Measurements from ENCODE around the gene PMEL. TPM values are rescaled to one million over a fixed set of nuclear protein-coding genes. Genes with fewer than 3 reads are reported as not detected.
A peak's percentile ranks its signal among the peaks of the same experiment; 100 is the strongest.

The PMEL gene
- total and polyA plus RNA-seq, 2 experiments from 2014 or later = 0.38 to 2.3 TPM

DNA sequence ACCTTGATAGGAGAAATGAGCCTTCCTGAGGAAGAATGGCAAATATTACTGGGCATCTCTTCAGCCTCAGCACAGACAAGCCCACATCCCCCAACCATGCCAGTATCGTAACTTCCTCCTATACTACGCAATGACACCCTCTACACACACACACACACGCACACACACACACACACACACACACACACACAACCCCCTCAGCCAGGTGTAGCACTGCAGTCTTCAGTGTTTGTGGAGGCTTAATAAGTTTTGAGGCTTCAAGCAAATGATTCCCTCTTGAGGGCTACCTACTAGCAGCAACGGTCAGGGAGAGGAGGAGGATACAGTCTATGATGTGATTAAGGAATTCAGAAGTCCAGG, 33.3 kb downstream of the PMEL start:
- Histone ChIP-seq H3K79me2 (ENCODE audit: insufficient read depth) (peaks cover 51% of the 10 kb centered on the region), H3F3A (ENCODE audit: insufficient read depth) (peaks cover 42% of the 10 kb centered on the region), H3K36me3 (ENCODE audit: low read depth) (no peaks in the 10 kb centered on the region), H3K27ac (peak overlapping the region; percentile 87), H3K9me3 (ENCODE audit: low read depth) (no peaks in the 10 kb centered on the region), H3K4me3 (peak overlapping the region; percentile 78), H3K9me2 (ENCODE audit: insufficient read depth) (no peaks in the 10 kb centered on the region), H3K9ac (peak overlapping the region; percentile 87), H4K20me1 (ENCODE audit: insufficient read depth) (no peaks in the 10 kb centered on the region), H3K4me2 (ENCODE audit: unreplicated experiment) (peak overlapping the region; percentile 94), H3K4me1 (ENCODE audit: insufficient read depth) (peaks cover 44% of the 10 kb centered on the region), H3K27me3 (replicated peaks; ENCODE audit: insufficient read depth) (no peaks in the 10 kb centered on the region), H2AFZ (peak overlapping the region; percentile 95)
- TF ChIP-seq EZH2phosphoT487 (IDR thresholded peaks at IDR 0.05; ENCODE audit: insufficient read depth, low read depth) (no peak), EZH2 (IDR thresholded peaks at IDR 0.05; ENCODE audit: insufficient read depth, poor library complexity, severe bottlenecking) (no peak)
- peak; percentile 46 for DNase-seq
- in situ Hi-C loops (cut with MboI) = loop anchor here (10.0 kb wide), 1 partner anchor 108 kb away; the partner anchor contains the start of gene DNAJC14
- WGBS, 2 experiments (ENCODE audit: low coverage in 1 of 2, low lambda C conversion rate in 2 of 2, missing lambda C conversion rate in 2 of 2) = 0 to 4% methylated on average over 4 of the region's 4 CpGs

DNA sequence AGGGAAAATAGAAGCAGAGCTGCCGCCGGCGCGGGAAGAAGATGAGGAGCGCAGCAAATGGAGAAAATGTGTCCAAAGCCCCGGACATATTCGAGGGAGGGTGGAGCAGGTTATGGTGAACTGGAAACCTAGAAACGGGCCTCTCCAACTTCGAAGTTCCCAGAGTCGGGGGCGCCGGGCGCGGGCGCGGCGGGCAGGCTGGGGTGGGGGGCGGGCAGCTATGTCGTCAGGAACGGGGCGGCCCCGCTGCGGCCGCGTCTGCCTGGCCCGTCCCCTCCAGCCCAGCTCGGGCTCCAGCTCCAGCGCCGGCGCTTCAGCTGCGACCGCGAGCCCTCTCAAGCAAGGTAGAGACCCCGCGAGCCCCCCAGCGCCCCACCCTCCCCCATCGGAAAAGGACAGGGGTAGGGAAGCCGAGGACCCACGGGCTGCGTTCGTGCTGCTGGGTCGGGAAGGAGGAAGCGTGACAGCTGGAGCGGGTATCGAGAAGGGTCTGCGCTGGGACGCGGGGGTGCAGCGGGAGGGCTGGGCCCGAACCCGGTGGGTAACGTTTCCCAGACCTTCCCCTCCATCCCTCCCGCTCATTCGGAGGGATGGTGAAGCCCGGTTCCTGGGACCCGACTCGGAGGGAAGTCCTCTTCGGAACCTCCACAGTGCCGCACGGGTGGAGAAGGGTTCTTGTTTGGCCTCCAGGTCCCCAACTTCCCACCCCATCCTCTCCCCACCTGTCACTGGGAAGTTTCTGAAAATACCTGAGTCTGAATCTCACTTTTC, 33.9 kb downstream of the PMEL start:
- H3K36me3 ChIP-seq (ENCODE audit: low read depth) = no peaks in the 10 kb centered on the region
- H3K27me3 ChIP-seq (replicated peaks; ENCODE audit: insufficient read depth) = no peaks in the 10 kb centered on the region
- H3K4me3 ChIP-seq = peak overlapping the region; percentile 78
- H2AFZ ChIP-seq = peak overlapping the region; percentile 95
- H3K4me1 ChIP-seq (ENCODE audit: insufficient read depth) = peaks cover 40% of the 10 kb centered on the region
- no peaks in the 10 kb centered on the region for H3K9me2 ChIP-seq (ENCODE audit: insufficient read depth)
- H4K20me1 ChIP-seq (ENCODE audit: insufficient read depth) = no peaks in the 10 kb centered on the region
- peak; percentile 72 for DNase-seq
- H3K9ac ChIP-seq = peak overlapping the region; percentile 87
- H3K4me2 ChIP-seq (ENCODE audit: unreplicated experiment) = peak overlapping the region; percentile 94
- H3F3A ChIP-seq (ENCODE audit: insufficient read depth) = peaks cover 36% of the 10 kb centered on the region
- 0 to 1% methylated on average over 20 to 51 of the region's 60 CpGs for WGBS, 2 experiments (ENCODE audit: low coverage in 1 of 2, low lambda C conversion rate in 2 of 2, missing lambda C conversion rate in 2 of 2)
- in situ Hi-C loops (cut with MboI) = loop anchor here (10.0 kb wide), 1 partner anchor 107 kb away; the partner anchor contains the start of gene DNAJC14
- H3K79me2 ChIP-seq (ENCODE audit: insufficient read depth) = peaks cover 51% of the 10 kb centered on the region
- peak overlapping the region; percentile 87 for H3K27ac ChIP-seq
- TF ChIP-seq EZH2phosphoT487 (IDR thresholded peaks at IDR 0.05; ENCODE audit: insufficient read depth, low read depth) (no peak), EZH2 (IDR thresholded peaks at IDR 0.05; ENCODE audit: insufficient read depth, poor library complexity, severe bottlenecking) (no peak)
- H3K9me3 ChIP-seq (ENCODE audit: low read depth) = no peaks in the 10 kb centered on the region

DNA sequence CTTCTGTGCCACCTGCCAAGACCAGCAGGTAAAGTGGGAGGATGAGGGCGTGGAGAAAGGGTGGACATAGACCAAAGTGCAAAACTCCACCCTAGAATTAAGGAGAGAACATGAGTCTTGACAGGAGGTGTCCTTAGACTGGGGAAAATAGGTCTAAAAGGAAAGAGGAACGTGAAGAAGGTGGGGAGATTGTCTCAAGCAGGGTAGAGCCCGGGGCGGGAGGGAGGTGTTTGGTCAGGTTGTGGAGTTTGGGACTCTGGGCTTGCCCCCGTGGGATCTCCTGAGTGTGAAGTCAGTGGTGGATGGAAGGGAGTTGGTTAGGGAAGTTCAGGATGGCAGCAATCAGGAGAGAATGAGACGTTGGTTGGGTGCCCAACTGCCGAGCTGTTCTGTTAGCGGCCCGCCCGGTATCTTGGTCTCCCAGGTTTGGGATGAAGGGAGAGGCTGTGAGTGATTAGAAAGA, 34.5 kb downstream of the PMEL start:
- no peaks in the 10 kb centered on the region for H3K9me2 ChIP-seq (ENCODE audit: insufficient read depth)
- DNase-seq = peak; percentile 50
- H3K4me3 ChIP-seq = peak overlapping the region; percentile 78
- peak overlapping the region; percentile 95 for H2AFZ ChIP-seq
- peaks cover 55% of the 10 kb centered on the region for H3K79me2 ChIP-seq (ENCODE audit: insufficient read depth)
- H4K20me1 ChIP-seq (ENCODE audit: insufficient read depth) = no peaks in the 10 kb centered on the region
- H3K27me3 ChIP-seq (replicated peaks; ENCODE audit: insufficient read depth) = no peaks in the 10 kb centered on the region
- TF ChIP-seq EZH2phosphoT487 (IDR thresholded peaks at IDR 0.05; ENCODE audit: insufficient read depth, low read depth) (no peak), EZH2 (IDR thresholded peaks at IDR 0.05; ENCODE audit: insufficient read depth, poor library complexity, severe bottlenecking) (no peak)
- H3K9me3 ChIP-seq (ENCODE audit: low read depth) = no peaks in the 10 kb centered on the region
- peak overlapping the region; percentile 94 for H3K4me2 ChIP-seq (ENCODE audit: unreplicated experiment)
- no peaks in the 10 kb centered on the region for H3K36me3 ChIP-seq (ENCODE audit: low read depth)
- H3K4me1 ChIP-seq (ENCODE audit: insufficient read depth) = peaks cover 40% of the 10 kb centered on the region
- H3K27ac ChIP-seq = peak overlapping the region; percentile 87
- peak overlapping the region; percentile 87 for H3K9ac ChIP-seq
- peaks cover 35% of the 10 kb centered on the region for H3F3A ChIP-seq (ENCODE audit: insufficient read depth)
- in situ Hi-C loops (cut with MboI) = loop anchor here (10.0 kb wide), 1 partner anchor 107 kb away; the partner anchor contains the start of gene DNAJC14
- 2 to 4% methylated on average over 10 of the region's 10 CpGs for WGBS, 2 experiments (ENCODE audit: low coverage in 1 of 2, low lambda C conversion rate in 2 of 2, missing lambda C conversion rate in 2 of 2)

DNA sequence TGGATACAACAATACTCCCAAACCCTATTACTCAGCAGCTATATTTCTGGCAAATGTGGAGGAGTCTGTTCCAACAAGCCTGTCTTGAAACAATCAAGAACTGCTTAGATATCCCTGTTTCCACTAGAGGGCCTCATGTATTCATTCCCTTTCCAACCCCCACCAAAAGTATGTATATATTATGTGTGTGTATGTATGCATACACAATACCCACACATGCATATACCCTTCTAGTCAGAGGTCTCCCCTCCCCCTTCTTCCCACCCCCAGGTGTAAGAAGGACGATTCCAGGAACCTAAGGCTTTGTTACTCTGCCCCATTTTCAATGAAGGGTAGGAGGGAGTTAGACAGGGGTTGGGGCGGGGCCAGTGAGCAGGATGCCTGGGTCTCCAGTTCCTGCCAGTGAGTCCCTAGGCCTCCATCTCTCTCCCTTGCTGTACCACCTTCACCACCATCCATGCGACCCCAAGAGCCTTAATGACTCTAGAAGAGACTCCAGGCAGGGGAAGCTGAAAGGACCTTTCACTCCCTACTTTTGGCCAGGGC, 35.0 kb downstream of the PMEL start, which contains the start of gene DGKA:
DGKA (plus strand) TSS at position 392 of the 546 bp plus-strand sequence. CDS start 5,342 bp downstream, outside the sequence.
- H3K9me2 ChIP-seq (ENCODE audit: insufficient read depth) = no peaks in the 10 kb centered on the region
- H3K9me3 ChIP-seq (ENCODE audit: low read depth) = no peaks in the 10 kb centered on the region
- in situ Hi-C loops (cut with MboI) = loop anchor here (10.0 kb wide), 1 partner anchor 106 kb away; the partner anchor contains the start of gene DNAJC14
- H3K27ac ChIP-seq = peak within 1 kb of the TSS; percentile 87
- peak within 1 kb of the TSS; percentile 87 for H3K9ac ChIP-seq
- peaks cover 39% of the 10 kb centered on the region for H3F3A ChIP-seq (ENCODE audit: insufficient read depth)
- peak; percentile 90 for DNase-seq
- H3K27me3 ChIP-seq (replicated peaks; ENCODE audit: insufficient read depth) = no peaks in the 10 kb centered on the region
- peak within 1 kb of the TSS; percentile 95 for H2AFZ ChIP-seq
- peaks cover 60% of the 10 kb centered on the region for H3K79me2 ChIP-seq (ENCODE audit: insufficient read depth)
- no peaks in the 10 kb centered on the region for H4K20me1 ChIP-seq (ENCODE audit: insufficient read depth)
- WGBS, 2 experiments (ENCODE audit: low coverage in 1 of 2, low lambda C conversion rate in 2 of 2, missing lambda C conversion rate in 2 of 2) = 15 to 19% methylated on average over 3 of the region's 3 CpGs
- H3K4me1 ChIP-seq (ENCODE audit: insufficient read depth) = peaks cover 40% of the 10 kb centered on the region
- no peak for TF ChIP-seq EZH2 (IDR thresholded peaks at IDR 0.05; ENCODE audit: insufficient read depth, poor library complexity, severe bottlenecking)
- TF ChIP-seq EZH2phosphoT487 (IDR thresholded peaks at IDR 0.05; ENCODE audit: insufficient read depth, low read depth) = no peak
- H3K36me3 ChIP-seq (ENCODE audit: low read depth) = no peaks in the 10 kb centered on the region
- H3K4me2 ChIP-seq (ENCODE audit: unreplicated experiment) = peak within 1 kb of the TSS; percentile 94
- H3K4me3 ChIP-seq = peak within 1 kb of the TSS; percentile 78

Measured in GM23248 (cell line).